Progenitor cell of endocrine pancreas (in vitro differentiated cells): ENCODE data around the gene BPIFB6. TPM values are rescaled to one million over a fixed set of nuclear protein-coding genes. Genes with fewer than 3 reads are reported as not detected.

Experiments used
- DNase-seq: peaks from one replicate; pipeline ENCODE4 v3.0.0; 2021; ENCODE audit warnings: low spot score; ENCODE audit not compliant: unreplicated experiment
- H3K27ac Mint-ChIP-seq: 2 replicates; pipeline ENCODE4 v1.8.0; 2021; ENCODE audit warnings: mild to moderate bottlenecking, moderate library complexity, mixed read lengths
- H3K27me3 Mint-ChIP-seq: 2 replicates; pipeline ENCODE4 v1.8.0; 2021; ENCODE audit warnings: mixed read lengths
- H3K36me3 Mint-ChIP-seq: 2 replicates; pipeline ENCODE4 v1.8.0; 2022; ENCODE audit warnings: mixed read lengths; ENCODE audit not compliant: insufficient read depth
- H3K4me1 Mint-ChIP-seq: 2 replicates; pipeline ENCODE4 v1.8.0; 2021; ENCODE audit warnings: low read depth, mixed read lengths
- H3K4me3 Mint-ChIP-seq: 2 replicates; pipeline ENCODE4 v1.8.0; 2021; ENCODE audit warnings: low read depth, mild to moderate bottlenecking, moderate library complexity, mixed read lengths
- H3K9me3 Mint-ChIP-seq: 2 replicates; pipeline ENCODE4 v1.8.0; 2021; ENCODE audit warnings: low read depth, mixed read lengths
- CTCF ChIP-seq: fragments of 200-600 bp; sonication (generic); IDR thresholded peaks from one replicate; pipeline ENCODE4 v1.5.0; 2021; ENCODE audit warnings: antibody characterized with exemption, mild to moderate bottlenecking; ENCODE audit not compliant: unreplicated experiment
- total RNA-seq: library from RNA; stranded (reverse); gene quantifications from 2 replicates; pipeline ENCODE4 v1.2.1, GENCODE V29; 2021

BPIFB6 gene
- total RNA-seq, 1 donor from 2014 or later = not detected

- TF ChIP-seq CTCF = no peak
- Mint-ChIP-seq H3K27me3 (peaks cover 3% of the 10 kb centered on the region), H3K36me3 (no peaks in the 10 kb centered on the region), H3K4me1 (no peaks in the 10 kb centered on the region), H3K27ac (no peak within 1 kb of the TSS), H3K9me3 (peaks cover 4% of the 10 kb centered on the region), H3K4me3 (no peak within 1 kb of the TSS)
- no peak for DNase-seq
Measured at GRCh38 chr20:33004141-33004751, 27.2 kb upstream of the BPIFB6 start, which contains the start of gene SUN5. Gene SUN5, minus strand, starts transcription at chr20:33004433. Its CDS starts 93 bp downstream, at chr20:33004340.

- H3K36me3 Mint-ChIP-seq = no peaks in the 10 kb centered on the region
- no peaks in the 10 kb centered on the region for H3K4me1 Mint-ChIP-seq
- H3K27me3 Mint-ChIP-seq = peaks cover 2% of the 10 kb centered on the region
- peaks cover 4% of the 10 kb centered on the region for H3K9me3 Mint-ChIP-seq
- peak; percentile 64 for TF ChIP-seq CTCF
- no peak overlapping the region for H3K27ac Mint-ChIP-seq
- no peak overlapping the region for H3K4me3 Mint-ChIP-seq
- DNase-seq = no peak
Measured at GRCh38 chr20:33005132-33005566, 26.3 kb upstream of the BPIFB6 start.

GRCh38 chr20:33005908-33006775 is 25.3 kb upstream of the BPIFB6 start:
- DNase-seq = no peak
- Mint-ChIP-seq H3K27ac (no peak overlapping the region), H3K4me1 (no peaks in the 10 kb centered on the region), H3K4me3 (no peak overlapping the region), H3K27me3 (no peaks in the 10 kb centered on the region), H3K36me3 (no peaks in the 10 kb centered on the region), H3K9me3 (peaks cover 4% of the 10 kb centered on the region)
- TF ChIP-seq CTCF = no peak

- no peak for DNase-seq
- no peak for TF ChIP-seq CTCF
- Mint-ChIP-seq H3K4me3 (no peak overlapping the region), H3K4me1 (no peaks in the 10 kb centered on the region), H3K27ac (no peak overlapping the region), H3K27me3 (peaks cover 3% of the 10 kb centered on the region), H3K9me3 (peaks cover 4% of the 10 kb centered on the region), H3K36me3 (no peaks in the 10 kb centered on the region)
Measured at GRCh38 chr20:33006776-33007375, 24.6 kb upstream of the BPIFB6 start.
